NK-92 (cell line): ENCODE measurements around the gene KRTAP19-7.

Source experiments
- DNase-seq: peaks from one replicate; lab custom pipeline; 2025; ENCODE audit not compliant: unreplicated experiment; lab: John Stamatoyannopoulos, UW

Gene KRTAP19-7

GRCh38 chr21:30561264-30561895, at the start of gene KRTAP19-7:
Gene KRTAP19-7 (minus strand): TSS chr21:30561314. CDS start chr21:30561289, 25 bp downstream.
- DNase-seq = no peak

GRCh38 chr21:30605968-30606367, 44.9 kb upstream of the KRTAP19-7 start:
- no peak for DNase-seq

- no peak for DNase-seq
Measured at GRCh38 chr21:30600787-30601186, 39.7 kb upstream of the KRTAP19-7 start, which contains the start of gene KRTAP22-1. Gene KRTAP22-1 (plus strand): TSS chr21:30601087.

- DNase-seq = no peak
Measured at GRCh38 chr21:30598802-30599201, 37.7 kb upstream of the KRTAP19-7 start, which contains the start of gene KRTAP6-2. Gene KRTAP6-2 (minus strand): TSS chr21:30598902. CDS start chr21:30598874, 28 bp downstream.

GRCh38 chr21:30592140-30592539, 31.0 kb upstream of the KRTAP19-7 start, which contains the start of gene KRTAP6-3:
Gene KRTAP6-3 (plus strand): TSS chr21:30592440. CDS start chr21:30592446, 6 bp downstream.
- no peak for DNase-seq

GRCh38 chr21:30590297-30590696, 29.2 kb upstream of the KRTAP19-7 start, which contains the start of gene KRTAP22-2:
Gene KRTAP22-2 (minus strand): TSS chr21:30590397.
- DNase-seq = no peak

- DNase-seq = no peak
Measured at GRCh38 chr21:30582870-30583269, 21.8 kb upstream of the KRTAP19-7 start.

GRCh38 chr21:30580132-30580531, 19.0 kb upstream of the KRTAP19-7 start:
- no peak for DNase-seq

GRCh38 chr21:30579346-30579745, 18.2 kb upstream of the KRTAP19-7 start:
- DNase-seq = no peak

- no peak for DNase-seq
Measured at GRCh38 chr21:30577766-30578165, 16.7 kb upstream of the KRTAP19-7 start.

GRCh38 chr21:30567617-30568016, 6.5 kb upstream of the KRTAP19-7 start:
- no peak for DNase-seq

GRCh38 chr21:30563630-30564029, 2.5 kb upstream of the KRTAP19-7 start:
- no peak for DNase-seq

GRCh38 chr21:30563072-30563471, 2.0 kb upstream of the KRTAP19-7 start:
- DNase-seq = no peak

GRCh38 chr21:30561957-30562356, 843 bp upstream of the KRTAP19-7 start:
- no peak for DNase-seq

GRCh38 chr21:30555095-30555494, 6.0 kb downstream of the KRTAP19-7 start:
- no peak for DNase-seq

GRCh38 chr21:30552782-30553181, 8.3 kb downstream of the KRTAP19-7 start:
- no peak for DNase-seq

- no peak for DNase-seq
Measured at GRCh38 chr21:30541764-30542163, 19.4 kb downstream of the KRTAP19-7 start, which contains the start of gene KRTAP19-6. Gene KRTAP19-6 (minus strand): TSS chr21:30541864. CDS start chr21:30541833, 31 bp downstream.

GRCh38 chr21:30518876-30519275, 42.2 kb downstream of the KRTAP19-7 start:
- DNase-seq = no peak

GRCh38 chr21:30515681-30516080, 45.4 kb downstream of the KRTAP19-7 start:
- DNase-seq = no peak
